ENCODE data around the gene TSEN34.
"Not testable (repeated sequence)": the region's sequence is repeated elsewhere in the genome, so short reads cannot be mapped to it uniquely, and the experiment has no call there.

The TSEN34 gene

DNA sequence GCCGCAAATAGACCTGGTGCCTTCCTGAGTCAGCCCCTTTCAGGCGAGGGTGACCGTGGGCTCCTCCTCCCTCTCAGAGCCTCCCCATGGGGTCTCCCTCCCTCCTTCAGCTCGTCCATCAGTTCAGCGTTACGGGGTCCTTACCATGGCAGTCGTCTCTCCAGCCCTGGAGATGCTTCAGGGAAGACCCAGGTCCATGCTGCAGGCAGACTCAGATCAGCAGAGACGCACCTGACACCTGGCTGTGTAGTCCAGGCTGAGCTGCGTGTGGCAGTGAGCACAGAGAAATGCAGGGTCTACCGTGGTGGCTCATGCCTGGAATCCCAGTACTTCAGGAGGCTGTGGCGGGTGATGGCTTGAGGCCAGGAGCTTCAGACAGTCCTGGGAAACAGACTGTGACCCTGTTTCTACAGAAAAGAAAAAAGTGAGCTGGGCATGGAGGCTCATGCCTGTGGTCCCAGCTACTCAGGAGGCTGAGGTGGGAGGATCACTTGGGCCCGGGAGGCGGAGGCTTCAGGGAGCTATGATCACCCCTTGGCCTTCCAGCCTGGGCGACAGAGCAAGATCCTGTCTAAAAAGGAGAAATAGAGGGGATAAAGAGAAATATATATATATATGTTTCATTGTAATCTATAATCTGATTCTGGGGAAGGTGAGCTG lies 32.3 kb downstream of the TSEN34 start:
- not testable (repeated sequence) for H3K4me3 ChIP-seq (ENCODE audit: low read length); DNase-seq (ENCODE audit: low read depth)

DNA sequence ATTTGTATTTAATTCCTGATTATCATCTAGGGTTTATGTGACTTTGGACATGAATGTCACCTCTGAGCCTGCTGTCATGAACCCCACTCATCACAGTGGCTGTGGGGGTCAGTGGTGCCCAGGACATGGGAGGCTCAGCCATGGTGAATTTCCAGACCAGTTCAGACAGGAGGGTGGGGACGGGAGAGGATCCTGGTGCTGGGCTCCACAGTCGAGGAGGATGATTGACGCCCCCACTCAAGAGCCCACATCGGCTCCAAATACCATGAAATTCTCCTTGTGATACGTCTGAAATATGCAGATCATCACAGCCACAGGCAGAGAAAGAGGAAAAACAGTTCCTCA lies 32.8 kb downstream of the TSEN34 start:
- not testable (repeated sequence) for H3K4me3 ChIP-seq (ENCODE audit: low read length); DNase-seq (ENCODE audit: low read depth)

DNA sequence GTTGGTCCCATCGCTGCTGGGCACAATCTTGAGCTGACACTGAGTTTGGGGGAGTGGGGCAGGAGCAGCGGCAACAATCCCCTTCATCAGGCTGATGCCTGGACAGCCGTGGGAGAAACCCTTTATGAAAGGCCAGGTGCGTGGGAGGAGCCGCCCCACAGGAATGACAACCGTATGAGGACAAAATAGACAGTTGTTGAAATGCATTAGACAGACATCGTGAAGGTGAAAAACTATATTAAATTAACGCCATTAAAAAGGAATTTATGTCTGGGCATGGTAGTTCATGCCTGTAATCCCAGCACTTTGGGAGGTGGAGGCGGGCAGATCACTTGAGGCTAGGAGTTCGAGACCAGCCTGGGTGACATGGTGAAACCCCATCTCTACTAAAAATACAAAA lies 33.5 kb downstream of the TSEN34 start:
- not testable (repeated sequence) for DNase-seq (ENCODE audit: low read depth); H3K4me3 ChIP-seq (ENCODE audit: low read length)

- H3K4me3 ChIP-seq (ENCODE audit: low read length): no peak overlapping the region
- TF ChIP-seq CTCF (conservative IDR thresholded peaks at IDR 0.05; ENCODE audit: low read depth, low read length): no peak
- no peak for DNase-seq (ENCODE audit: low read depth)
Measured at GRCh38 chr19:54229146-54229545, 38.0 kb downstream of the TSEN34 start.

DNA sequence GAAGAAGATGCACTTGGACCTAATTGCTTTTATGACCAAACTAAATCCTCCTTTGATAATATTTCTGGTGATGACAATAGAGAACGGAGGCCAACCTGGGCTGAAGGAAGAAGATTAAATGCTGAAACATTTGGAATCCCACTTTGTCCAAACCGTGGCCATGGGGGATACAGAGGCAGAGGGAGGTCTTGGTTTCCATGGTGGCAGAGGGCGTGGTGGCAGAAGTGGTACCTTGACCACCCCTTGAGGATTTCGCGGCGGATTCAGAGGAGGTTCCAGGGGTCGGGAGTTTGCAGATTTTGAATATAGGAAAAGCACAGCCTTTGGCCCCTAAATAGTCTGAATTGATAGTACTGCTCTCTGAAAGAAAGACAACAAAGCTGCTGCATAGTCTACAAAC lies 38.9 kb downstream of the TSEN34 start:
- H3K4me3 ChIP-seq (ENCODE audit: low read length): no peak overlapping the region
- no peak for DNase-seq (ENCODE audit: low read depth)
- TF ChIP-seq CTCF (conservative IDR thresholded peaks at IDR 0.05; ENCODE audit: low read depth, low read length): no peak

- DNase-seq (ENCODE audit: low read depth): no peak
- H3K4me3 ChIP-seq (ENCODE audit: low read length): no peak overlapping the region
Measured at GRCh38 chr19:54231077-54231931, 40.2 kb downstream of the TSEN34 start.

DNA sequence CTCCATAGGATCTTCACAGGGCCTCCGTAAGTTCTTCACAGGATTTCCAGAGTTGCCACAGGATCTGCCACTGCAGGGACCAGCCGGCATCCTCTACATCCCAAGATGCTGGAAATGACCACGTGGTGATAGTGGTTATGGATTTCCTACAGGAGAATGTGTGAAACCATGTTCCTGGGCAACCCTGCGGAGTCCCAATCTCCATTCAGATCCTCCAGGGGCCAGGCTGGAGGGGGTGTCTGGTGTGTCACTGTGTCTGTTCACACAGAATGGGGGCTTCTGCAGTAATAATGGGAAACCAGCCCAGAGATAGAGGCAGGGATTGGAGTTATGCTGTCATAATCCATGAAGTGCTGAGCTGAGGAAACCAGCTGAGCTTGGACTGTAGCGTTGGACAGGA lies 42.8 kb downstream of the TSEN34 start:
- no peak overlapping the region for H3K4me3 ChIP-seq (ENCODE audit: low read length)
- DNase-seq (ENCODE audit: low read depth): no peak
- TF ChIP-seq CTCF (conservative IDR thresholded peaks at IDR 0.05; ENCODE audit: low read depth, low read length): no peak

More at GRCh38 chr19:54231077-54231931, 40.2 kb downstream of the TSEN34 start:
- peak; percentile 98 for TF ChIP-seq CTCF (conservative IDR thresholded peaks at IDR 0.05; ENCODE audit: low read depth, low read length)

DNA sequence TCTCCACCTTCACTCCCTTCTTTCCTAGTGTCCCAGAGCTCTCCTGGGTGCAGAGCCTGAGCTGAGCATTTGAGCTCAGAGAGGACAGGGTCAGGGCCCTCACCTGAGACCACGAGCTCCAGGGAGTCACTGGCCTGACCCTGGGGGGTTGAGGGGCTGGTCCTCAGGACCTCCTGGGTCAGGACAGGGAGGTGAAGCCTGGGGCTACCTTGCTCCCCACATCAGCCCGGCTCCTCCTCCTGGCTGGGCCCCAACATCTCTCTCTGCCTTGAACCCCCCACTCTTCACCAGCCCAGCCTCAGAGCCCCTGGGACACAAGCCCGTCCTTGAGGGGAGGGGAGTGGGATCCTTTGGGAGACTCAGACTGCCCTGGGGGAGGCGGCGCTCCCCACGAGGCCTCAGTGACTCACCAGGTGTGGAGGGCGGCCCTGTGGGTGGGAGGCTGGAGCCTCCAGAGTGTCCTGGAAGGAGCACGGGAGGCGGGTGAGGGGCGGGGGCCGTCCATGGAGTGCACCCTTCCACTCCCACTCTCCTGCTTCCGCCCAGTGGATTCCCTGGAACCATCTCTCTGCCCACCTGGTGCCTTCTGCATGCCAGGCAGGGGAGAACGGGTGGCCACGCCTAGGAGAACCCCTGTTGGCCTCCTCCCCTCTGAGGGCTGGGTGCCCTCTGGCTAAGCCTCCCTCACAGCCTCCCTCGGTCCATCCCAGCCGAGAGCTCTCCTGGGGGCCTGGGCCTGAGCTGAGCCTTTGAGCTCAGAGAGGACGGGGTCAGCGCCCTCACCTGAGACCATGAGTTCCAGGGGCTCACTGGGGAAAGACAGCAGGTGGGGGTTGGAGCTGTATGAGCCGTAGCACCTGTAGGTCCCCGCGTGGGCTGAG lies 48.6 kb downstream of the TSEN34 start:
- H3K4me3 ChIP-seq (ENCODE audit: low read length); DNase-seq (ENCODE audit: low read depth): not testable (repeated sequence)

- H3K4me3 ChIP-seq (ENCODE audit: low read length); DNase-seq (ENCODE audit: low read depth): not testable (repeated sequence)
Measured at GRCh38 chr19:54240372-54241336, 49.5 kb downstream of the TSEN34 start.

DNA sequence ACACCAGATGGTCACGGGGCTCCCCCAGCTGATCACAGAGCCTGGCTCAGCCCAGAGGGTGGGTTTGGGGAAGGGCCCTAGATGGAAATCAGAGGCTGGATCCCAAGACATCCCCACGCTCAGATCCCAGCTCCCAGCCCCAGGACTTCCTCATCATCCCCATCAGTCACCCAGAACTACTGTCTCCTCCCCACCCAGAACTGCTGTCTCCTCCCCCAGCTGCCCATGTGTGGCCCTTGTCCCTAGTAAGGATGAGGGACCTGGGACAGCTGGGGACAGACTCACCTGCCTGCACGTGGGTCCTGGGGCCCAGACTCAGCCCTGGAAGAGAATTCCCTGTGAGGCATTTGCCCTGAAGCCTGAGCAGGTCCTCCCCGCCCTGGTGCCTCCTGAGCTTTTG lies 51.1 kb downstream of the TSEN34 start:
- not testable (repeated sequence) for H3K4me3 ChIP-seq (ENCODE audit: low read length); DNase-seq (ENCODE audit: low read depth)

DNA sequence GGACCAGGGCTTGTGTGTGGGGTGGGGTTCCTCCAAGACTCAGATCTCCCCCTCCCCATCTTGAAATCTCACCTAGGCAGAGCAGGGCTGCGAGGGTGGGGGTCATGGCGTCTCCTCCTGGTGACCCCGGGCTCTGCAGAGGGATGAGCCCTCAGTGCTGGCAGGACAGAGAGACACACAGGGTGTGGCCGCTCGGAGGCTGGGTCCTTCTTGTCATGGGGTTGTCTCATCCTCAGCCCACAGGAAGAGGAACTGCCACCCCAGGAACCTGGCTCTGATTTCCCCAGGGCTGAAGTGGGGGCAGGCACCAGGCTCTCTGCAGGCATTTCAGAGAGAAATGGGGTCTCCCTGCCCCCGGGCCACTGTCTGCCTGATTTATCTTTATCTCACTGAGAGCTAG lies 51.5 kb downstream of the TSEN34 start, which contains the start of gene LILRA6:
LILRA6 (minus strand) TSS at position 145 of the 400 bp plus-strand sequence.
- not testable (repeated sequence) for H3K4me3 ChIP-seq (ENCODE audit: low read length); DNase-seq (ENCODE audit: low read depth)

DNA sequence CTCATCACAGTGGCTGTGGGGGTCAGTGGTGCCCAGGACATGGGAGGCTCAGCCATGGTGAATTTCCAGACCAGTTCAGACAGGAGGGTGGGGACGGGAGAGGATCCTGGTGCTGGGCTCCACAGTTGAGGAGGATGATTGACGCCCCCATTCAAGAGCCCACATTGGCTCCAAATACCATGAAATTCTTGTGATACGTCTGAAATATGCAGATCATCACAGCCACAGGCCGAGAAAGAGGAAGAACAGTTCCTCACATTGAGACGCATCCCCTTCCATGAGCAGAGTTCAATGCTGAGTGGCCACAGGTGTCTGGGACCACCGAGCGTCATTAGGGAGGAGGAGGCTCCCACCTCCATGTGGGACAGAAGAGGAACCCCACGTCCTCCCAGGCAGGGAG lies 52.7 kb downstream of the TSEN34 start:
- not testable (repeated sequence) for DNase-seq (ENCODE audit: low read depth)

More for the DNA sequence above, 52.7 kb downstream of the TSEN34 start:
- H3K4me3 ChIP-seq (ENCODE audit: low read length): not testable (repeated sequence)

All from retinal pigment epithelial cell (primary cell).